GM21390 (cell line): ENCODE data around the gene ZBTB4.
"Not testable (repeated sequence)": the region's sequence is repeated elsewhere in the genome, so short reads cannot be mapped to it uniquely, and the experiment has no call there.

Experiments used
- ATAC-seq: cut with Tn5 transposase; IDR thresholded peaks from one replicate; pipeline ENCODE4 v1.9.1; 2021; ENCODE audit not compliant: unreplicated experiment

Gene ZBTB4

GRCh38 chr17:7470457-7470973 lies 8.9 kb downstream of the ZBTB4 start:
- not testable (repeated sequence) for ATAC-seq

GRCh38 chr17:7469843-7470242 lies 9.6 kb downstream of the ZBTB4 start:
- ATAC-seq, result not testable (repeated sequence)

GRCh38 chr17:7468804-7469389 lies 10.5 kb downstream of the ZBTB4 start:
- ATAC-seq, result no peak

GRCh38 chr17:7468290-7468689 lies 11.1 kb downstream of the ZBTB4 start:
- ATAC-seq, result no peak

- no peak for ATAC-seq
These were observed 11.9 kb downstream of the ZBTB4 start for GRCh38 chr17:7467498-7467897.

GRCh38 chr17:7466639-7467341 lies 12.6 kb downstream of the ZBTB4 start:
- ATAC-seq, result no peak

- ATAC-seq, result no peak
These were observed 13.2 kb downstream of the ZBTB4 start for GRCh38 chr17:7466318-7466638.

- no peak for ATAC-seq
These were observed 13.7 kb downstream of the ZBTB4 start for GRCh38 chr17:7465597-7466275.

- ATAC-seq, result no peak
These were observed 15.3 kb downstream of the ZBTB4 start for GRCh38 chr17:7464081-7464480.

GRCh38 chr17:7463372-7463846 lies 16.0 kb downstream of the ZBTB4 start:
- ATAC-seq, result no peak

- ATAC-seq, result no peak
These were observed 16.7 kb downstream of the ZBTB4 start for GRCh38 chr17:7462474-7463371.

GRCh38 chr17:7460850-7461660 lies 18.4 kb downstream of the ZBTB4 start:
- ATAC-seq, result no peak

GRCh38 chr17:7459961-7460545 lies 19.4 kb downstream of the ZBTB4 start:
- no peak for ATAC-seq

- ATAC-seq, result no peak
These were observed 31.0 kb downstream of the ZBTB4 start for GRCh38 chr17:7448461-7448860.

- ATAC-seq, result no peak
These were observed 33.8 kb downstream of the ZBTB4 start for GRCh38 chr17:7445619-7445968.

GRCh38 chr17:7444682-7445618 lies 34.5 kb downstream of the ZBTB4 start, which contains the start of gene CHRNB1:
CHRNB1 (plus strand) TSS chr17:7445061; CDS start chr17:7445128, 67 bp downstream.
- no peak for ATAC-seq

- ATAC-seq, result no peak
These were observed 35.6 kb downstream of the ZBTB4 start for GRCh38 chr17:7443499-7444485.

GRCh38 chr17:7442142-7442541 lies 37.3 kb downstream of the ZBTB4 start:
- ATAC-seq, result no peak
